ENCODE data around the gene ABO.
"Not testable (repeated sequence)": the region's sequence is repeated elsewhere in the genome, so short reads cannot be mapped to it uniquely, and the experiment has no call there.

ABO gene

DNA sequence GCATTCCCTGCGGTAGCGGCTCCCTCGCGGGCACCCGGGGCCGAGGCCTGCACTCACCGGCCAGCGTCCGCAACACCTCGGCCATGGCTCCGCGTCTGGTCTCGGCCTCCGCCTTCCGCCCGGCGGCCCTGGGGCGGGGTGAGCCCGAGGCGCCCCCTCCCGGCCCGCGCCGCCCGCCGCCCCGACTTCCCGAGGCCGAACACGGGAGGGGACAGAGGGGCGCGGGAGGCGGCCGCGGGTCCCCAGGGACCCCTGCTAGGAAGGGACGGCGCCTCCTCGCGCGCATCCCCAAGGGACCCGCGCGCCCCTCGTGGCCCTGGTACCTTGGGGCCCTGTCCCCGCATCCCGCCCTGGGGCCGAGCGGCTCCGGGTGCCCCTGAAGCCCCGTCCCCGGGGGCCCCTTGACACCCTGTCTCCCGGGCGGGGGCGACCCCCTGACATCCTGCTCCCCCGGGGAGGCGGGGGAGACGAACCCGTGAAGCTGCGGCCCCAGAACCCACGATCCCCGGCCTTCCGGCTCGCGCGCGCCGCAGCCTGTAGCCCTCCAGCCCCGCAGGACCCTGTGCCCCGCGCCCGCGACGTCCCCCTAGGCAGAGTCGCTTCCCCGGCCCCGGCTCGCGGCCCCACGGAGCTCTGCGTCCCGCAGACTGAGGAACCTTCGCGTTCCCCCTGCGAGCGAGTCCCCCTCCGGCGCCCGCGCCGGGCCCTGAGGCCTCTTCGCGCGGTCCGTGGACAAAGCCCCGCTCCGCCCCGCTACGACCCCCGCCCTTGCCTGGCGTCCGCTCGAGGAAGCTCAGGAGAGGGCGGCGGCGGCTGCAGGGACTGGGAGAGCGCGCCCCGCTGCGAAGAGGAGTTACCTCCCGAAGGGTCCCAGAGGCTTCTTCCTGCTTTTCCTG is at the start of gene ABO:
TSS of gene ABO (minus strand) at position 97 of the 896 bp plus-strand sequence.
- DNase-seq (ENCODE audit: low read depth): no peak

DNA sequence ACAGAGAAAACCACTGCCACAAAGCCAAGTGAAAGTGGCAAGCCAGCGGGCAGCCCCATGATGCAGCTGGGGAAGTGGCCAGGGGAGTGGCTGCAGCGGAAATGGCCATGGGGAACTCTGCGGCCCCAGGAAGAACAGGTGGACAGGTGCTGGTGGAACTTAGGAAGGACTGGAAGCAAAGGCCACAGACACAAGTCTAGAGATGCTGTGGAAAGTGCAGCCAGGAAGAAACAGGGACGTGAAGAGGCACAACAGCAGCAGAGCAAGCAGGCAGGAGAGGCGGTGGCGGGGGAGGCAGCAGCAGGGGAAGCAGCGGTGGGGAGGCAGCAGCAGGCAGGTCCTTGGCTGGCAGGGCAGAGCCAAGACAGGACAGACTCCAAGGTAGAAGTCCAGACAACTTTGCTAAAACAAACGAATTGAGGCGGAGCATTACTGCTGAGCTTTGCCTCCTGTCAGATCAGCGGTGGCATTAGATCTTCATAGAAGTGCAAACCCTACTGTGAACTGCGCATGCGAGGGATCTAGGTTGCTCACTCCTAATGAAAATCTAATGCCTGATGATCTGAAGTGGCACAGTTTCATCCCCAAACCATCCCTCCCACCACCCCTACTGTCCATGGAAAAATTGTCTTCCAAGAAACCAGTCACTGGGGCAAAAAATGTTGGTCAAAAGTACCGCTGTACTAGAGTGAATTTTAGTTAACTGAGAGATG is 49.1 kb upstream of the ABO start:
- DNase-seq (ENCODE audit: low read depth): no peak

DNA sequence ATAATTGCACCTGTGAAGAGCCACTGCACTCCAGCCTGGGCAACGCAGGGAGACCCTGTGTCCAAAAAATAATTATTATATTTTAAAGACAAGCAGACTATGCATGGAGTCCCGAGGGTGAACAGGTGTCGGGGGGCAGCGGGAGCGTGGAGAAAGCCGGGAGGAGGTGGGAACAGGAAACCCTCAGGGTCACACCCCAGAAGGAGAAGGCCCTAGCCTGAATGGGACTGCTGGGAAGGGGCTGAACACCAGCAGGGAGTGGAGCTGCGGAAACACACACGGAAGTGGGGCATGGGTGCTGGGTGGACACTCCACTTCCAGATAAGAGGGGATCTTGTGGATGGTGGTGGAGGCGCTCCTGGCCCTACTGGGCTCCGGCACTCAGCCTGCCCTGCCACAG is 48.2 kb upstream of the ABO start:
- DNase-seq (ENCODE audit: low read depth): no peak

DNA sequence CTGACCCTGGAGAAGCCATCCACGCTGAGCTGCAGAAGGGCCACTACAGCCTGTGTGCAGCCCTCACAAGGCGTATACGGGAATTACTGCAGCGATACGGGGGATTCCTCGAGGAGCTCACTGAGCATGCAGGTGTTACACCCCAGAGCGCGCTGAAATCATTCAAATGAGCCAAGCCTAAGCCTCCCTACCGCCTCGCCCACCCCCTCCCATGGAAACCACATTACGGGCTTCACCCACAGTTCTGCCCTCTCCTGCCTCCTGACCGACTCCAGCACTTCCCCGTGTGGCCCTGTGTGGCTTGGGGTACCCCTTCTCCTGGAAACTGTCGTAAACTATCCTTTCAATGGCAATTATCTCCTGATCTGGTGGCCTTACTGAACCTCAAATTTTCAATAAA is 47.7 kb upstream of the ABO start:
- DNase-seq (ENCODE audit: low read depth): no peak

DNA sequence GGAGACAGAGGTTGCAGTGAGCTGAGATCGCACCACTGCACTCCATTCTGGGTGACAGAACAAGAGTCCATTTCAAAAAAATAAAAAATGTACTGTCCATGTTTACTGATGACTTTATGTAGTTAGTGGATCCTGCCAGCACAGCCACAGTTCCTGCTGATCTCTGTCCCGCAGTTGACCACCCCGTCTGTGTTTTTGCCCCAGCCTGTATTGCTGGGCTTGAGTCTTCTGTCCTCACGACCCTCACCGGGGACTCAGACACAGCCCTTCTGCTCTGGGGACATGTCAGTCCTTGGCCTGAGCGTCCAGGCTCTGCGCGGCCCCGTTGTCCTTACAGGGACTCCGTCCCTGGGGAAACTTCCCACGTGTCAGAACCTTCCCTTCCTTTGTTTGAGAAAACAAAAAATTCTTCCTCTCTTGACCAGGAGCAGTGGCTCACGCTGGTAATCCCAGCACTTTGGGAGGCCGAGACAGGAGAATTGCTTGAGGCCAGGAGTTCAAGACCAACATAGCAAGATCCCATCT is 46.5 kb upstream of the ABO start:
- DNase-seq (ENCODE audit: low read depth): no peak

DNA sequence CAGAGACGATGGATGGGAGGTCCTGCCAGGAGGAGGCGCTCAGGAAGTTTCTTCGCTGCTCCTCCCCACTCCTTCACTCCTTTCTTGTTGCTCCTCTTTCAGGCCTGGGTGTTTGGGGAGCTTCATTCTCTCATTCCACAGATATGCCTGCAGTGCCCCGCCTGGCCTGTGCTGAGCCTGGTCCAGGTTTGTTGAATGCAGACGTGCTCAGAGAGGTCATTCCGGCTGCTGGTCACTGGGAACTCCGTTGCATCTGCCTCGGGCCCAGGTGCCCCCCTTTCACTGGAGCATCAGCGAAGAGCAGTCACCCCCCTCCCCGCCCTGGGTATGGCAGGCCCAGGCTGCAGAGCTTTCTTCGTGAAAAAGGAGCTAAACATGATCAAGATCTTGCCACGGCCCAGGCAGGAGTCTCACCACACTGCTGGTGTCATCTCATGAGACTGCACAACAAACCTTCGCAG is 45.5 kb upstream of the ABO start:
- no peak for DNase-seq (ENCODE audit: low read depth)

DNA sequence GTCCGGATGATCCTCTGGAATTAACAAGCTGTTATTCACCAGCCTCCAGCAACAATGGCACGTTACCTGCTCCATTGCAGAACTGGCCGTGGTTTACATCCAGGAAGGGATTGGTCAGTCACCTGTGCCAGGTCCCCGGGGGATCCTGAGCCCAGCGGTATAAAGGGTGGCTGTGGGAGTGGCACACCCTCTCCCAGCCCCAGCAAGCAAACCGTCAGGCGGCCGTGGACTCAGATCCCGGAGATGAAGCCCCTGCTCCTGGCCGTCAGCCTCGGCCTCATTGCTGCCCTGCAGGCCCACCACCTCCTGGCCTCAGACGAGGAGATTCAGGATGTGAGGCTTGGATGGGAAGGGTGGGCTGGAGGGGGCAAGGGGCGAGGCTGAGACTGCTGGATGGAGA is 42.5 kb upstream of the ABO start:
- not testable (repeated sequence) for DNase-seq (ENCODE audit: low read depth)

DNA sequence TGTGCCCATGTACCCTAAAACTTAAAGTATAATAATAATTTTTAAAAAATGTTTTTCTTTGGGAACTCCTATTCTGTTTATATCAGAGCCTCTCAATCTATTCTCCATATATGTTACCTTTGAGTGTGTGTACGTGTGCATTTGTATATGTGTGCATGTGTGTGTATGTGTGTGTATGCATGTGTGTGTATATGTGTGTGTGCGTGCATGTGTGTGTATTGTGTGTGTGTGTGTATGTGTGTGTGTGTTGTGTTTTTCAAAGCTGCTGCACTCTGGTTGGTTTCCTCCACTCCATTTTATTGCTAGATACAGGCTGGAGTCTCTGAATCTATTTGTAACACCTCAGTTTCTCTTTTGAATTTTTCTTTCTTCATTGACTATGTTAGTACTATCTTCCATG is 41.0 kb upstream of the ABO start:
- DNase-seq (ENCODE audit: low read depth): no peak

DNA sequence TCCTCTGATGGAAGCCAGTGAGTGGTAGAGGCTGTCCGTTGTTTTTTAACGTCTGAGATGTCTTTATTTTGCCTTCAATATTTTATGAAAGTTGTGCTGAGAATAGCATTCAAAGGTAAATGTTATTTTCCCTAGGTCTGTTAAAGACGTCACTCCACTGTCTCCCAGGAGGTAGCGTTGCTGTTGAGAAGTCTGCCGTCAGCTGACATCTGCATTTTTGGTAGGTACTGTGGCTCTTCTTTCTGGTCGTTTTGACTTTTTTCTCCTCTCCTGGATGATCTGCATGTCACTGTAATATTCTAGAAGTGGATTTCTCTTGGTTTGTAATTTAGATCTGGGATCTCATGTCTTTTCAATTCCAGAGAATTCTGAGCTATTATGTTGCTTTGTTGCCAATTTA is 34.6 kb upstream of the ABO start:
- DNase-seq (ENCODE audit: low read depth): no peak

DNA sequence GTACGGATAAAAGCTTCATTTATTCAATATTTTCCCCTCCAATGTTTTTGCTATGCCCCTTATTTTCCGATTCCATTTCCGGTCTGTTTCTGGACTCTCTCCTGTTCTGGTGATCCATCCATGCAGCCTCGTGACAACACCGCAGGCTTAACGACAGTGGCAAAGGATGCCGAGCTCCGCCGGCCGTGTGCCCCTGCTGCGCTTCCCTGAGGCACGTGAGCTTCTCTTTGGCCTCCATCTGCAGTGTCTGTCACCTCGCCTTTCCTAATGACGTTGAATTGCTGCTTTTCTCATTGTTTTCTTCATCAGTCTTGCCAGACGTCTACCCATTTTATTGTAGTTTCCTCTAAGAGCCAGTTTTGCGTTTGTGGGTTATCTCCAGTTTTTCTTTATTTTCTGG is 32.3 kb upstream of the ABO start:
- DNase-seq (ENCODE audit: low read depth): no peak

DNA sequence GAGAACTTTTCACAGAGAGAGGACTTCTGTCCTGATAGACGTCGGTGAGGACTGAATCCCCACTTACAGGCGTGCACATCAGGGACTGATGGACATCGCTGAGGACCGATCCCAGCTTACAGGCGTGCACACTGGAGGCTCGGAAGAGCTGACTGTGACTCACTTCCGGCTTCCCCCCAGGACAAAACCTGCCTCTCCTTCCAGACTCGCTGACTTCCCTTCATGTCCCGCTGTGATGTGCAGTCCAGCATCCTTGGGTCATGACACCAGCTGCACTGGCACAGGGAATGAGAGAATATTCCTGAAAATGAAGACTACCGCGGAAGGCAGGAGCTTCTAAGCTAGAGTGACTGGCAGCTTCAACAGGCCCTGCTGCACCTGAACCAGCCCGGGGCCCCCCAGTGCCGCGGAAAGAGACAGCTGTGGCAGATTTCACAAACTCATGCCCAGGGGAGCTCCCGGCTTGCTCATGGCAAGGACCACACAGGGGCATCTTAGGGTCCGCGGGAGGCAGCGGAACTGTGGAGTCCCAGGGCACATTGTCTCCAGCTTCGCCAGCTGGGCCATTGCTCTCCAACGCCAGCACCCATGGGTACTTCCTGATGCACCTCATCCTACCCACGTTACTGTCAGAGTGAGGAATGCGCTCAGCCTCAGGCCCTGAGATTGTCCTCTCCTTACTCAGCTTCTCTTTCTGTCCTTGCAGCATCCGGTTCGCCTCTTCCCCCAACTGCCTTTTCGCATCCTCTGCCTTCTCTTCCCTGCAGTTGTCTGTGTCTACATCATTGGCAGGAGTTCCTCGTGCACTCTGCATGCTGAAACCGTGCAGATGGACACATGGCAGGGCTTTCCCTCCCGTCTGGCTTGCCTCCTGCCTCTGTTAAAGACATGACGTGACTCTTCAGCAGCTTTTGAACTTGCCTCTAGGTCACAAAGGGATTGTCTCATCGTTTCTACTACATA is 31.5 kb upstream of the ABO start:
- DNase-seq (ENCODE audit: low read depth): no peak

DNA sequence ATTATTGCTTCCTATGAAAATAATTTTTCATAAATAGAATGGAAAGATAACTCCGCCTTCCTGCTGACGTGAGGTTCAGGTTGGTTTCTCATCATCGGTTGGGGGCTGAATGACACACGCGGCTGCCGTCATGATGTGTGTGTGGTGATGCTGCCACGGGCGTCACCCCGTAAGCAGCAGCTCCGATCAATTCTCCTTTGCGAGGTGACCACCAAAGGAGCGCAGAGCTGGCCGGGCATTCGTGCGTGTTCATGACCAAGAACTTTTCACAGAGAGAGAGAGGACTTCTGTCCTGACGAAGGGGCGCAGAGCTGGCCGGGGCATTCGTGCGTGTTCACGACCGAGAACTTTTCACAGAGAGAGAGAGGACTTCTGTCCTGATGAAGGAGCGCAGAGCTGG is 30.7 kb upstream of the ABO start:
- DNase-seq (ENCODE audit: low read depth): no peak

DNA sequence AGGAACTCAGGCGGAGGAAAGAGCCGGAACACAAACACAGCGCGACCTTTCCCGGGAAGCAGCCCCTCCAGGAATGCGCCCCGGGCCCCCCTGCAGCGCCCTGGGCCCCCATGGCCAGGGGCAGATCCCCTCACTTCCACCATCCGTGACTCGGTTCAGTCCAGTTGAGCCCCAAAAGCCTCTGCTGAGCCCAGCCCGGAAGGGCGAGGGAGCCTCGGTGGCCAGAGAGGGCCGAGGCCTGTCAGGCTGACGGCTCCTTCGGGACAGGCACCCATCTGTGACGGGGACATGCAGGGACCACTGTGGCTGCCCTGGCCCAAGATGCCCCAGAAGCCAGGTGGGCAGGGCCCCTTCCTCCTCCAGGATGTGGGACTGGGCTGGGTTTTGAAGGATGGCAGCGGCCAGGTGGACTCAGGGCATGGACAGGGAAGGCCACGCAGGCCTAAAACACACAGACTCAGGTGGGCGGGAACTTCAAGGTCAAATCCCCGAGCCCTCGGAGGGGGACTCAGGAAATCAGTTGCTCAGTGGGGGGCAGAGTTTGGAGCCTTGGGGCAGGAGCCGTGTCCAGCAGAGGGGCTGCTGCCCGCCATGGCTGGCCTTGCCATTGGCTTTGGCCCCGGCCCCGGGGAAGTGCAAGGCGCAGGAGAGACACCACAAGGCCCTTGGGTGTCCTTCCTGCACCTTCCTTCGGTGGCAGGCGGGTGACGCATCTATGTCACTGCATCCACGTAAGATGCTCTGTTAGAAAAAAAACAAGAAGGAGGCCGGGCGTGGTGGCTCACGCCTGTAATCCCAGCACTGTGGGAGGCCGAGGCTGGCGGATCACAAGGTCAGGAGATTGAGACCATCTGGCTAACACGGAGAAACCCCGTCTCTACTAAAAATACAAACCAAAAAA is 29.7 kb upstream of the ABO start:
- no peak for DNase-seq (ENCODE audit: low read depth)

DNA sequence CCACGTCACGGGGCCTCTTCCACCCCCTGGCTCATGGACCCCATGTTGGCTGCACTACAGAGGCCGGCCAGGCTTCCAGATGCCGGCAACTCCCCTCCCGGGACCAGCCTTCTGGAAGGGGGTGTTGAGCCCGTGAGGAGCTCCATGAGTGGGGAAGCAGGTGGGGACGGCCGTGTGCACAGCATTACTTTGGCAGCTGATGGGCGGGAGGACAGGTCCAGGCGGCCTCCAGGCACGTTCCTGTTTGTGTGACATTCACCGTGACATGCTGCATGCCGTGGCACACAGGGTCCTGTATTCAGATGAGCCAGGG is 29.1 kb upstream of the ABO start:
- DNase-seq (ENCODE audit: low read depth): no peak

DNA sequence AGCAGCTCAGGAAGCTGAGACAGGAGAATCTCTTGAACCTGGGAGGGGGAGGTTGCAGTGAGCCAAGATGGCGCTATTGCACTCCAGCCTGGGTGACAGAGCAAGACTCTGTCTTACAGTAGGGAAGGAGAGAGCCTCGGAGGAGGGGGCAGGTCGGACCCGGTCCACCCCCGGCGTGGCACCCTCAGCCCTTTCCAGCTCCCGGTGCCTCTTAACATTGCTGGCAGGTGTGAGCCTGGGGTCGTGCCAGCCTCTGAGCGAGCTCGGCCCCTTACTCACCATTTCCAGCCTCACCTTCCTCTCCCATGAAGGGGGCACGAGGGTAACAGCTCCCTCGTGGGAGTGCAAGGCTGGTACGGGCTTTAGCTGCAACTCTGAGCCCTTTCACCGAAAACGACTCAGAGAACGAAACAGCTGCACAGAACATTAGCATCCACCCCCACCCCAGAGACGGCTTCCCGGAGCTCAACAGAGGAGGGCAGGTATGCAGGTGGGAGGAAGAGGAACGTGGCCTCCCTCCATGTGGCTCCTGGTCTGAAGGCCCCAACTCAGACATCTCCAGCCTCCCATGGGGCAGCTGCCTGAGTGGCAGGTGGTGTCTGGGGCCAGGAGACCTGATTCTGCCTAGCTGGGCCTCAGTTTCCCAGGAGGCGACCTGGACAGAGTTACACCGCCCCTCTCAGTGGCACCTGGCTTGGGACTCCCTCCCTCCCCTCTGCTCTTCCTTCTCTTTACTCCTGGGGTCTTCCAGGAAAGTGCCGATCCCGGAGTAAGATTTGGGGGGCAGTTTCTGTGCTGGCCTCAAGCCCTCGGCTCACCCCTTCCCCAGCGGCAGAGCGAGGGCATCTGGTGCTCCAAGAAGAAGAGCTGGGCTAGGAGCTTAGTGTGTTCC is 28.5 kb upstream of the ABO start:
- DNase-seq (ENCODE audit: low read depth): no peak

DNA sequence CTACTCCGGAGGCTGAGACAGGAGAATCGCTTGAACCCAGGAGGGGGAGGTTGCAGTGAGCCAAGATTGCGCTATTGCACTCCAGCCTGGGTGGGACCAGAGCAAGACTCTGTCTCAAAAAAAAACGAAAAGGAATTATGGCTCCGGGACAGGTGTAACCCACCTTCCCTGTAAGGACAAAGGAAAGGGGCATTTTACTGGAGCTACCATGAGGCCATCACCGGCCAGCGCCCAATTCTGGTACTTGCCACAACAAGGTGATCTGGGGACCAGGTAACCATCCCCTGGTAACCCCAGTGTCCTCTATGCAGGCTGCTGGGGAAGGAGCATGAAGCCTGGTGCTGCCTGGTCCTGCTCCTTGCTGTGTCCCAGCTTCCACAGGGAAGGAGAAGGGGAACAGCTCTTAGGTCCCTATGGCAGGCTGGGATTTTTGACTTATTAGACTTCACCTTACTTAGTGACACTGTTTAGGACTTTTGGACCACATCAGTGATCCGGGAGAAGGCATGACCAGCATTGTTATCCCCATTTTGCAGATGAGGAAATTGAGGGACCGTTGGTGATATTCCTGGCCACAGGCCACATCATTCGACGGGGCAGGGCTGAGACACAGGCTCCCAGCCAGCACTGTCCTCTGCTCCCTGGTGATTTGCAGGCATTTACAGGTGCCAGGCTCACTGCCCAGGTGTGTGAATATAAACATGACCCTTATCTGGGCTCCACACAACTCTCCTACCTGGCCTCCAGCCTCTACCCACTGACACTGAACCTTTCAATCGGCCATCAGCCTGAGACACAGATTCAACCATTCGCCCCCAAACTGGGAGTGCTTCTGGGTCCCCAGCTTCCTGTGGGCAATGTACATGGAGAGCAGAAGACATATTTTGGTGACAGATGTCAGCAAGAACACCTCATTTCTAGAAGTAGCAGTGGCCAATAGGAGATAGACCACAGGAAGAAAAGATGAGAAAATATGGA is 26.5 kb upstream of the ABO start:
- DNase-seq (ENCODE audit: low read depth): no peak

DNA sequence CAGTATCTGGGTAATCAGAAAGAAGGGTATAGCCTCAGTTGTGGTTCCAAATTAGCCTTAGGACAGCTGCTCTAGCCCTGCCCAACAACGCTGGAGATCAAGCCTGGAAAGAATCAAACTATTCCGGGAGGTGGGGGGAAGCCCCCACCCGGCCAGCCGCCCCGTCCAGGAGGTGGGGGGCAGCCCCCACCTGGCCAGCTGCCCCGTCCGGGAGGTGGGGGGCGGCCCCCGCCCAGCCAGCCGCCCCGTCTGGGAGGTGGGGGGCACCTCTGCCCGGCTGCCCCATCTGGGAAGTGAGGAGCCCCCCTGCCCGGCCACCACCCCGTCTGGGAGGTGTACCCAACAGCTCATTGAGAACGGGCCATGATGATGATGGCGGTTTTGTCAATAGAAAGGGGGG is 25.0 kb upstream of the ABO start:
- not testable (repeated sequence) for DNase-seq (ENCODE audit: low read depth)

DNA sequence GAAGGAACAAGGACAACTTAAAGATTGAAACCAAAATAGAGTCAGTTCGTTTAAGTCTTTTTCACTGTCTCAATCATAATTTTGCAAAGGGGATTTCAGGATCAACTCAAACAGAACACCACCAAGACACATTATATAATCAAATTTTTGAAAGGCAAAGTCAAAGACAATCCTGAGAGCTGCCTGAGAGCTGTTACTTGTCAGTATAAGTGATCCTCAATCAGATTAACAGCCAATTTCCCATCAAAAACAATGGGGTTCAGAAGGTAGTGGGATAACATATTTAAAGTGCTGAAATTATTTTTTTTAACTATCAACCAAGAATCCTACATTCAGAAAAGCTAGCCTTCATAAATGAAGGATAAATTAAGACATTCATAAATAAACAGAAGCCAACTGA is 19.3 kb upstream of the ABO start:
- DNase-seq (ENCODE audit: low read depth): no peak

DNA sequence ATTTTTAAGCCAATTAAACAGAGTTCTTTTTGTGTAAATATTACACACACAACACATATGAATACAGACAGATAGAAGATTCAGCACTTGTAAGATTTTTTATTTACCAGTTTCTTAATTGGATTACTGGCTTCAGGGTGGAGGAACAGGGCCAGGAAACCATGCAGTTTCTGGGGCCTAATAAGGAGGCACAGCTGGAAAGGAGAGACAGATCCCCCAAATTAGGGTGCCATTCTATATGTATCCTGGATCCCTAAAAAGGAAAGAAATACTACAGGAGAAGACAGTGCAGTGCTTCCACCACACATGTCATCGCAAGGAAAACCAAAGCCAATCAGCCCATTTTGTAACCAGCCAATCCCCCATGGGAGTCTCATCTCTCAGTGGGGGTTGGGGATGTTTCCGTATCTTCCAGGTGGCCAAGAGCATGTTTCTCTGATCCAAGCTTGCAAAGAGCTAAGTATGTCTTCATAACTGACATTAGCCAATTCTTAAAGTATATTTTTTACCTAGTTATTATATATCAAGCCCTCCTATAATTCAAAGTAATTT is 15.8 kb upstream of the ABO start:
- no peak for DNase-seq (ENCODE audit: low read depth)

All from activated T-cell treated with anti-CD3 and anti-CD28 coated beads for 24 hours (primary cell).